GOT3 (cell line): ENCODE measurements around the gene DHRS12.
"Not testable (repeated sequence)": the region's sequence is repeated elsewhere in the genome, so short reads cannot be mapped to it uniquely, and the experiment has no call there.

ENCODE experiments used
- DNase-seq: peaks from one replicate; lab custom pipeline; 2025; ENCODE audit warnings: mixed read lengths; lab: John Stamatoyannopoulos, UW

The DHRS12 gene

DNA sequence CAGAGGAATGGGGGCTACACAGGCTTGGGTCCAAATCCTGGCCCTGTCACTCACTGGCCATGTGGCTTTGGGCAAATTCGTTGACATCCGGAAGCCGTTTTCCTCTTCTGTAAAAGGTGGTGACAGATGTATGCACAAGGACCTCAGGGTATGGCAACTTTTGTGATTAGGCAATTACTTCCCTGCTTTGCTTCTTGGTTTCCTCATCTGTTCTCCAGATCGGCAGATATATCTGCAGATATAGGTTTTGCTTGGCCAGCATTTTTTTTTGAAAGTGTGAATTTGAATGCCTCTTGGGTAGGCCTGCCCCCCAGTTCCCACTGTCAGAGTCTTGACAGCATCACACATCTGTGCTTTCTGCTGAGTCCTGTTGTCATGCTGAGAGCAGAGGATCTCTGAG lies 23.3 kb upstream of the DHRS12 start:
- DNase-seq: no peak

DNA sequence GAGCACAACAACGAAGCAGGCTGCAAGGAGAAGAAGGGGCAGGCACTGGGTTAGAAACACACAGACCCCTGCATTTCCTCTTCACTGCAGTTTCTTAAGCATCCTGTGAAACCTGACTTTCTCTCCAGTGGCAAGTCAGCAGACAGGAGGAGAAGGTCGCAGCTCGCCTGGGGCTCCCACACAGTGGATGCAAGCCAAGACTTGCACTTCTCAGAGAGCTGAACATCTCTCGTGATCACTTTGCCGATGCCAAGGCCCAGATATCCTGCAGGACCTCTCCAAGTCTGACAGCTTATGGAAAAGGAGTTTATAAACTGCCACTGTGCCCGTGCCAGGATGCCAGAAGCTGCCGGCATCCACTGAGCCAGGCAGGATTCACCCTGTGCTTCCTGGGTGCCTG lies 22.6 kb upstream of the DHRS12 start:
- DNase-seq: no peak

DNA sequence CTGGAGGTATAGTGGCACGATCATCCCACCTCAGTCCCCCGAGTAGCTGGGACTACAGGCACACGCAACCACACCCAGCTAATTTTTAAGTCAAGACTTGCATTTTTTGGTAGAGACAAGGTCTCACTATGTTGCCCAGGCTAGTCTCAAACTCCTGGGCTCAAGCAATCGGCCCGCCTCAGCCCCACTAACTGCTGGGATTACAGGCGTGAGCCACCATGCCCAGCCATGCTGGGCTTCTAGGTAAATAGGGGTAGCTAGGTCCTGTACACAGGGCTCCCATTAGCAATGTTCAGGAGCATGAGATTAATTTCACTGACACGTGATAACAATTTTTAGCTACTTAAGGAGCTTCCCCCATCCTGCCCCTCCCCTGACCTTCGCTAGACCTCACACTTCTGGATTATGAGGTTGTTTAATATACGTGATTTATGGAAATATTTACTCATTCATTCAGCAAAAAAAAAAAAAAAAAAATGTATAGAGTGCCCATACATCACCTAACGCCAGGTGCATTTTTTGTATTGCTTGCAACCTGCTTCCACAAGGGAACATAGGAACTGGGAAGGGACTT lies 21.8 kb upstream of the DHRS12 start:
- no peak for DNase-seq

GRCh38 chr13:51825165-51825592 lies 21.2 kb upstream of the DHRS12 start:
- no peak for DNase-seq

DNA sequence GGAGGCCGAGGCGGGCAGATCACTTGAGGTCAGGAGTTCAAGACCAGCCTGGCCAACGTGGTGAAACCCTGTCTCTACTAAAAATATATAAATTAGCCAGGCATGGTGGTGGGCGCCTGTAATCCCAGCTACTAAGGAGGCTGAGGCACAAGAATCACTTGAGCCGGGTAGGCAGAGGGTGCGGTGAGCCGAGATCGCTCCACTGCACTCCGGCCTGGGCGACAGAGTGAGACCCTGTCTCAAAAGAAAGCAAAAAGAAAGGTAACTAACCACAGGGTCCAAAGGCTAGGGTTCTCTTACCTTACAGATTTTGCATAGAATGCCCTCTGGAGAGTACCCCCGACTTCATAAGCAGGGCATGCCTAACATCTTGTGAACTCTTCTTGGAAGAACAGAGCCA lies 20.7 kb upstream of the DHRS12 start:
- not testable (repeated sequence) for DNase-seq

DNA sequence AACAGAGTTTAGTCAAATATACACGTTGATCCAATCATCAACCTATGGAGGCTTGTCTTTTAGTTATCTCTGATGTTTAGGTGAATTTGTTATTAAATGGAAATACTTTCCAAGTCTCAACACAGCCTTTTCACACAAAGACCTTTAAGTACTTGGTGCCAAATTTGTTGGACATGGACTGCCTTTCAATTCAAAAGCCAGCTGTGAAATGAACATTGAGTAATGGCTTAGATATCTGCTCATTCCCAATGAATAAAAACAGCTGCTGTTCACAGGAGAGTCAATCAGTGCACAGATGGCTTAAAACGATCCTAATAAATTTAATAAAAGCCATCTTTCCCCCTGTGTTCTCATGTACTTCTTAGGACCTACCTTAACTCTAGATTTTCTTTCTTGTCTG lies 19.9 kb upstream of the DHRS12 start:
- no peak for DNase-seq

- no peak for DNase-seq
Measured at GRCh38 chr13:51823359-51823758, 19.4 kb upstream of the DHRS12 start.

GRCh38 chr13:51822106-51822815 lies 18.3 kb upstream of the DHRS12 start:
- no peak for DNase-seq

- no peak for DNase-seq
Measured at GRCh38 chr13:51821606-51822005, 17.6 kb upstream of the DHRS12 start.

DNA sequence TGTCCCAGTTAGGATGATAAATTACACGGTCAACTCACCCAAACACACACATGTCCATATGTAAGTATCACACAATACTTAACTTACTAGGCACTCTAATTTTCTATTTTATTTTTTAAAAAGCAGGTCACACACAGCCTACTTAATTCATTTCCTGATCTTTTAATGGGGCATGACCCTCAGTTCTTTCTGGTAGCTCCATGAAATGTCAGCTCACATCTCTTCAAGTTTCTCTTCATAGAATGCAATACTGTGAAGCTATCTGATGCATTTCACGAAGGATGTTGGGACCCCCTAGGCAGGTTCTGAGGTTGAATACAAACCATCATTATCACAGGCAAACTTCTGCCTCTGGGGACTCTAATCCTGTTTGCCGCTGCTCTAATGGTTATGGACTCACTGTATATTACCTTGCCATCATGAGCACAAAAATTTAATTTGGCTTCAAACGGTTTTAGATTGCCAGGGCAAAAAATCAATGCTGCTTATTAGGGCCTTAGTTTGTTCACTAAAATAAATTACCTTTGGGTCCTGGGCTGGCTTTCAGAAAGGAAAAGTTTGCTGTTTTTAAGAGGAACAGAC lies 16.1 kb upstream of the DHRS12 start:
- DNase-seq: no peak

DNA sequence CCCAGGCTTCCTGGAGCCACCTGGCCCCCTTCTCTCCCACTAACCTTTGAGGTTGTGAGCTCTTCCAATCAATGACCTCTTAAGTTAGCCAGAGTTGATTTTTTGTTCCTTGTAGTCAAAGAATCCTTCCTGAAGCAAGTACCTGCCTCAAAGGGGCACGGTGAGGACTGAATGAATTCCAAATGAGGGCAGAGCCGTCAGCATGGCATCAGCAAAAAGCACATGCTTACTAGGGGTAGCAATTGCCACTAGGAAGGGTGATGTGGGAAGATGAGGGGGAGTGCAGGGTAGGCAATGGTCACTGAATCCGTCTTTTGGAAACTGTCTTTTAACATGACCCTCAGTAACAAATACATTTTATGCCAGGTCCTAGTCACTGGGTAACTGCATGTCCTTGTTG lies 15.6 kb upstream of the DHRS12 start:
- no peak for DNase-seq

GRCh38 chr13:51818781-51819511 lies 15.0 kb upstream of the DHRS12 start:
- DNase-seq: no peak

DNA sequence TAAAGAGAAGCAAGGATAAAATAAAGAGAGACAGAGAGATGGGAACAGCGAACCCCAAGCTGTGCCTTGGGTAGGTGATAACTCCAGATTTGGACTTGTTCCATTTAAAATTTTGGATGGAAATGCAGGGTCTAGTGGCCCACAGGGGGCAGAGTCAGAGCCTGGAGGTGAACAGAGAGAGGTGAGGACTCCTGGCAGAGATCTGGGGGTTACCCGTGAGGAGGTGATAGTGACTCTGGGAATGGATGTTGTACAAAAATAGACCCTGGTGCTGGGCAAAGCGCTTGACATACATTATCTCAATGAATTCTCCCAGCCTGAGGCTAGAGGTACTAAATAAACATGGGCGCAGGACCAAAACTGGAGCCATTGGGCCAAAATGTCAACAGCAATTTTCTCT lies 14.3 kb upstream of the DHRS12 start:
- DNase-seq: no peak

GRCh38 chr13:51817717-51818116 lies 13.8 kb upstream of the DHRS12 start:
- DNase-seq: no peak

DNA sequence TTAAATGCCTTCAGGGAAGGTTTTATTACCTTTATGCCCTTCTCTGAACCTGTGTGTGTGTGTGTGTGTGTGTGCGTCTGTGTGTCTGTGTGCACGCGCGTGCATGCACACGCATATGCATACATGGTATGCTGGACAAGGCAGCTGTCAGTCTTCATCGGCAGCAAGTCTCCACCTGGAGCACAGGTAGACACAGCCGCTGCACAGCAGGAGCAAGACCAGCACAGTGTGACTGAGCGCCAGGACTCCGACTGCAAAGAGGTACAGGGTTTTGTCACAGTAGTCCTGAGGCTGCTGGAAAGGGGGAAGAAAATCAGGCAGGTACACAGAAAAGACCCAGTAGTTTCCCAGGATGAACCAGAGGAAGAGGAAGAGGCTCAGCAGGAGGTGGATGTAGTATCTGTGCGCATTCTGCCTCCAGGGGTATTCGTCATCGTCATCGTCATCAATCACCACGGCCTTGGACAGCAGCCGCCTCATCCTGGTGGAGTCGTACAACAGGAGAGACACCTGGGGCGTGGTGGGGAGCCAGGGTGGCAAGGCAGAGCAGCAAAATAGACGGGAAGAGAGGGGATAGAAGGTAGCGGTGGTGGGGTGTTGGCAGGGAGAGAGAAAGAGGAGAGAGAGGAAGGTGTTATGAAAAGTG lies 12.8 kb upstream of the DHRS12 start:
- no peak for DNase-seq

- no peak for DNase-seq
Measured at GRCh38 chr13:51815848-51816247, 11.9 kb upstream of the DHRS12 start.

- peak; percentile 19 for DNase-seq
Measured at GRCh38 chr13:51814825-51815650, 11.1 kb upstream of the DHRS12 start.

DNA sequence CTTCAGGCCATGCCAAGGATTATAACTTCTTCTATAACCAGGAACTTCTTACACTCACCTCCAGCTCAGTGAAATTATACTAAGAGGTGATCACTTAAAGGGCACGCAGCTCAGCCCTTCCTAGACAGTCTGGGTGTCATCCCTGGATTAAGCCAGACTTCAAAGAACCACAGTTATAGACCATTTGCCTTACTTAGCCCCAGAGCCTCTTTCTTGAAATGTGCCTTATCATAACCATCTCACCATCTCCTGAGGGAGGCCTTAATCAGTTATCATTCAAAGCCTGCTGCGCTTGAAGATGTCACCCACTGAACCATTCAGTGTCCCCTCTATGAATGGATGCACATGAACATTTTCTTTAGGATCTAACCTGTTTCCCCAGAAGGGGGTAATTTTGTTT lies 10.1 kb upstream of the DHRS12 start:
- DNase-seq: no peak

DNA sequence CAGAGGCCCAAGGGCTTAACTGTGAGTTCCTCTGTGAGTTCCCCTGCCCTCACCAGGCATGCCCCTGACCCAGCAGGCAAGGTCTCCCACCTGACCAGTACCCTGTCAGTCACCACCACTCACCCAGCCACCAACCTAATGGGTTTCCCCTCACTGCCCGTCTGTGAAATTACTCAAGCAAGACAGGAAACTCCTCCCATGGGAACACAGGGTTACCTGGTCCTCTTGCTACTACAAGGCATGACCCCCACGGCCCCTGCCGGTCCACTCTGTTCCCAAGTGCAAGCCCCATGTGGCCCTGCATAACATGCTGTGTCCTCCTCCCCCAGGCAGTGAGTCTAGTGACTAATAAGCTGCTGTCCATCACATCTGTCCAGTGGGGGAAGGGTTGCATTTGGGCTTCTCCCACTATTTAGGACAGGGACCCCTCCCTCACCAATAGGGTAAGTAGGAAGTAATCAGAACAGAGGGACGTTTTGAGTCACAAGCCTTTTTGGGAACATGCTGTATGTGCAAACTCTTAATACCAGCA lies 8.0 kb upstream of the DHRS12 start:
- DNase-seq: no peak

DNA sequence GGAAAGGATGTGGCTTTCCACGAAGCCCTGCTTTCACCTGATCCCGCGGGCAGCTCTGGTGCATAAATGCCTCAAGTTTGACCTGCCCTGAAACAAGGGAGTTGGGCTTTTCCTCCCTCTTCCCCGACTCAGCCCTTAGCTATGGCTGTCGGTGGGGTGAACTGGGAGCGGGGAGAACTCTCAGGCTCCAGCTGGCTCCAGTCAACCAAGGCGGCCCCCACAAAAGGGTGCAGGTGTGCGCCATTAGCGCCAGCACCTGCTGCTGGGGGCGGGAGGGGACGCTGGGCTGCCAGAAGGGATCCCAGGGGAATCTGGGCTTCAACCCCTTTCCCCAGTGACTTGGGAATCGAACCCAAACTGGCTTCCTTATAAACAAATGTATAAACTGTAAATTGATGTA lies 7.1 kb upstream of the DHRS12 start:
- DNase-seq: no peak

DNA sequence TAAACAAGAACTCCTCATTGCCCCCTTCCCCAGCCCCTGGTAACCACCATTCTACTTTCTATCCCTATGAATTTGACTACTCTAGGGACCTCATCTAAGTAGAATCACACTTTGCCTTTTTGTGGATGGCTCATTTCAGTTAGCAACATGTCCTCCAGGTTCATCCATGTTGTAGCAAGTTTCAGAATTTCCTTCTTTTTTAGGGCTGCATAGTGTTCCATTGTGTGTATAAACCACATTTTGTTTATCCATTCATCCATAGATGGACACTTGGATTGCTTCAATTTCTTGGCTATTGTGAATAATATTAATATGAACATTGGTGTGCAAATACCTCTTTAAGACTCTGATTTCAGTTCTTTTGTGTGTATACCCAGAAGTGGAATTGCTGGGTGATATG lies 4.8 kb upstream of the DHRS12 start:
- no peak for DNase-seq
